Pulmonary artery endothelial cell (primary cell): Measurements from ENCODE around the gene MET. TPM values are rescaled to one million over a fixed set of nuclear protein-coding genes. Genes with fewer than 3 reads are reported as not detected.
A peak's percentile ranks its signal among the peaks of the same experiment; 100 is the strongest.
"Not testable (repeated sequence)": the region's sequence is repeated elsewhere in the genome, so short reads cannot be mapped to it uniquely, and the experiment has no call there.

ENCODE experiments used
- DNase-seq: peaks from one replicate; pipeline ENCODE4 v3.0.0-alpha.2; 2011; ENCODE audit warnings: low read depth, low spot score
- total RNA-seq: library from RNA; depleted of rRNA; stranded (reverse); fragments of >200 nt; gene quantifications from 2 replicates; pipeline ENCODE4 v1.2.3, GENCODE V29; 2014

The MET gene
- total RNA-seq, 1 donor from 2014 or later: 80.8 TPM

DNA sequence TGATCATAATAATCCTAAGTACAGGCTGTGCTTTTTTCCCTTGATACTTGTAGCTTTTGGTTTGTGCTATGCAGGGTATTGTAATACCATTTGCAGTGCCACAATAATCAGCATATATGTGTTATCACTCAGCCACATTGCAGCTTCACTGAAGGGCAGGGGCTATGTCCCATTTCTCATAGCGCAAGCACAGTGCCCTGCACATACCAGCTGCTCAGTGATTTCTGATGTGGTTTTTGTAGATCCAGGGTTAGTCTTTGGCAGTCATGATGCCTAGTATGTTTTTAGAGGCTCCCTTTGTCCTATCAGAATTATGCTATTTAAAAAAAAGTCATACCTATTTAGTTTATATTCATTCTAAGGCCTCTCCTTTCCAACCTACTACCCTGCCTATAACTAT lies 25.8 kb downstream of the MET start:
- DNase-seq: no peak

DNA sequence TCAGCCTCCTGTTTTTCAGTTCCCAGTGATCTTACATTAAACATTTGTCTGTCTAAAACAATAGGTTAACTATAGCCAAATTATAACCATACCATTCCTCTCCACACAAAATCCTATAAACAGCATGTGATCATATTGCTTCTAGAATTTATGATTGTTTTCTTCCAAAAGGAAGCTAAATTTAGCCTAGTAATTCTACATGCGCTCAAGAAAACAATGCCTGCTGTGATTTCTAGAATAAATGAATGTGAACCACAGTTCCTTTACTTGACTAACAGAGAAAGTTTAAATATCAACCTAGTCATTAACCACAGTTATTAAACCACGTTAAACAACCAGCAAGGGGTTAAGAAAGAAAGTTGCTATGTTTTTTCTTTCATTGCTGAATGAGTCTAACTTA lies 26.4 kb downstream of the MET start:
- DNase-seq: no peak

DNA sequence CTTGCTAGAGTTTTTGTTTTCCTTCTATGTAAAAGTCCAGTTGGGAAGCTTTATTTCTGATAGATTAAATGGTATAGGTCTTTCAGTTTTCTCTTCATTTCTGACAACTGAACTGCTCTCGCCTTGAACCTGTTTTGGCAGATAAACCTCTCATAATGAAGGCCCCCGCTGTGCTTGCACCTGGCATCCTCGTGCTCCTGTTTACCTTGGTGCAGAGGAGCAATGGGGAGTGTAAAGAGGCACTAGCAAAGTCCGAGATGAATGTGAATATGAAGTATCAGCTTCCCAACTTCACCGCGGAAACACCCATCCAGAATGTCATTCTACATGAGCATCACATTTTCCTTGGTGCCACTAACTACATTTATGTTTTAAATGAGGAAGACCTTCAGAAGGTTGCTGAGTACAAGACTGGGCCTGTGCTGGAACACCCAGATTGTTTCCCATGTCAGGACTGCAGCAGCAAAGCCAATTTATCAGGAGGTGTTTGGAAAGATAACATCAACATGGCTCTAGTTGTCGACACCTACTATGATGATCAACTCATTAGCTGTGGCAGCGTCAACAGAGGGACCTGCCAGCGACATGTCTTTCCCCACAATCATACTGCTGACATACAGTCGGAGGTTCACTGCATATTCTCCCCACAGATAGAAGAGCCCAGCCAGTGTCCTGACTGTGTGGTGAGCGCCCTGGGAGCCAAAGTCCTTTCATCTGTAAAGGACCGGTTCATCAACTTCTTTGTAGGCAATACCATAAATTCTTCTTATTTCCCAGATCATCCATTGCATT lies 27.1 kb downstream of the MET start:
- DNase-seq: no peak

DNA sequence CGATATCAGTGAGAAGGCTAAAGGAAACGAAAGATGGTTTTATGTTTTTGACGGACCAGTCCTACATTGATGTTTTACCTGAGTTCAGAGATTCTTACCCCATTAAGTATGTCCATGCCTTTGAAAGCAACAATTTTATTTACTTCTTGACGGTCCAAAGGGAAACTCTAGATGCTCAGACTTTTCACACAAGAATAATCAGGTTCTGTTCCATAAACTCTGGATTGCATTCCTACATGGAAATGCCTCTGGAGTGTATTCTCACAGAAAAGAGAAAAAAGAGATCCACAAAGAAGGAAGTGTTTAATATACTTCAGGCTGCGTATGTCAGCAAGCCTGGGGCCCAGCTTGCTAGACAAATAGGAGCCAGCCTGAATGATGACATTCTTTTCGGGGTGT lies 27.7 kb downstream of the MET start:
- no peak for DNase-seq

DNA sequence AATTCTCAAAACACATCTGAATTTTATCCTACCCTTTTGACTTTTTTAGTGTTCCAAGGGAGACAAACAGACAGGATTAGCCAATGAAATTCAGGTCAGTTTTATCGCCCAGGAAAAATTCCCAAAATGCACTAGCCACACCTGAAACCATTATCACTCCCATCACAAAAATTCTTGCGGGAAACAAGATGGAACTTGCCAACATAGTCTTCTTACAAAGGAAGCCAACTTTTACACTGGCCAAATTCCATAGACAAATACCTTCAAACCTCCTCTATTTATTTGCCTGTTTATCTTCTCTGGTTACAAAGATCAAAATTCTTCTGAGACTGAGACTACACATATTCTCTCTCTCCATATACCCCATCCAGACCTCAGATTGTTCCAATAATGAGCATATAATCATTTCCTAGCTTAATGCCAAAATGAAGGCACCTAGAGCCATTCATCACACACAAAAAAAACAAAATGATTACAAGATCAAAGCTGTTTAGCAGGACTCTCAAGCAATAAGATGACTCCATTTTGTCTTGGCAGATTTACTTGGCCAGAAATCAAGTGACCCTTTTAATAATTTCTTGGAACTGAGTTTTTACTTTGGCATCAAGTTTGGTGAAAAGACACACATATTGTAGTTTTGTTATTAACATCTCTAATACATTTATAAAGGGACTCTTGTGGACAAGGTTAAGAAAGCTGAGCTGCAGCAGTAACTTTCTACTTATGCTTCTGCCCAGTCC lies 30.2 kb downstream of the MET start:
- DNase-seq: no peak

DNA sequence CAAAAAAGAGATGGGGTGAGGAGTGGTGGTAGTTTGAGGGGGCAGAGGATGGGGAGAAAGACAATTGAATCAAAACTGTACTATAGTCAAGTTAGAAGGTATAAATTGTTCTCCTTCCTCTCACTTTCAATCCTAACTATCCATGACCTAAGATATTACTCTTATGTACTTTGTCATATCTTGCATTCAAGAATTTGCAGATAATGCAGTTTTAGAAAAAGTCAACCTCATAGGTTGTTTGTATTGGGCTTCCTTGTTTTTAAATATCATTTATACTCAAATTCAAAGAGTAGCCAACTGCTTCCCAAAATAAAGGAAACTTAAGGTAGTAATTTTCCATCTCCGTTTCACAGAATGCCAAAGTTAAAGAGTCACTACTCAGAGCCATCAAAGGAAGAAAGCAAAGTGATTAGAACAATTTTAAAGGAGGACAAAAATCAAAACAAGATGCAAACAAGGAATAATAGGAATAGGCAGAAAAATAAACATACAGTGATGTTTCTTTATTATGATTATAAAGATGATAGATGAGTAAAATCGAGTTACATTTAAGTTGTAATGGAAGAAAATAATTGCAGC lies 32.7 kb downstream of the MET start:
- DNase-seq: no peak

DNA sequence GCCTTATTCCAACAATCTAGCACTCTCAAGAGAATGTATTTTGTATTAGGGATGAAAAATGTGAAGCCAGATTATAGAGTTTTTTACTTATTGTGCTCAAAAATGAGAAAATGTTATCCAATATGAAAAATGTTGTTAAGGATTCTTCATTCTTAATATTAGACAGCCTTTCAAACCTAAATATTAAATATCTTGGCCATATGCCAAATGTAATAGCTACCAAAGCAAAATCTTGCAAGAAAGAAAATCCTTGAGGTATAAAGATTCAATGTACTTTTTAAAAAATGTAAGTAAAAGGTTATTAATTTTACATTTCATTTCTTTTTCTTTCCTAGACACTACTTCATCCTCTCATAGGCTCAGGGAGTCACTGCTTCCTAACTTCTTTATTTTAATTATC lies 33.4 kb downstream of the MET start:
- no peak for DNase-seq

DNA sequence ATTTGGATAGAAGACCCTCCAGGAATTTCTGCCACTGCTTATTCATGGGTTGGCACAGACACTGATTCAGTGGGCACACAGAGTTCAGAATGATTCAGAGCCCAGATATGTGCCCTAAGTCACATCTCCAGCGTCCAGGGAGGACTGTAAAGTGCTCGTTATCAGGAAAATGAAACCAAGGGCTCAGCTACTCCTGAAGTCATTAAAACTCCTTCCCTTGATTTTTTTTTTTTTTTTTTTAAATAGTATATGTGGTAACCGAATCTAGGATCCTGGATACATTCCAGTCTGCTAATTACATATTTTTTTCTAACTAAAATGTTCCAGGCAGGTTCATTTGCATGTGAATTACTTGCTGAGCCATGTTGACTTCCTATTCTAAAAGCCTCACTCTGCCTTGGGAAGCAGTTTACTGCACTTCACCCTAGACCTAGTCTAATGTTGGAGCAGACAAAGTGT lies 34.7 kb downstream of the MET start:
- peak; percentile 36 for DNase-seq

DNA sequence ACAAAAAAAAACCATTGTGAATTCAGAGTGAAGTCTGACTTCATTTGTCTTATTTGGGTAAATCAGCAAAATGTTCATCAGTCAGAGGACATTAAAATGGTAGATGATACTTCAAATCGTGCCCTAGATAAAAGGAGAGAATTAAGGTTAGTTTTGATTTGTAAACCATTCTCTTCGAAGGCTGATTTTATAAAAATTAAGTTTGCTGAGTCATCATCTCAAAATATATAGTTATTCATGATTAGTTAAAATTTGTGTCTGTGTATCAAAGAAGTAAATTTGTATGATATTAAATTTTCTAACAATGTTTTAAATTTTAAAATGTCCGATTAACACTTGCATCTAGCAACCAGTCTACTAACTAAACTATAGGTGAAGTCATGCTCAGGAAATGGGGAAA lies 35.3 kb downstream of the MET start:
- DNase-seq: no peak

DNA sequence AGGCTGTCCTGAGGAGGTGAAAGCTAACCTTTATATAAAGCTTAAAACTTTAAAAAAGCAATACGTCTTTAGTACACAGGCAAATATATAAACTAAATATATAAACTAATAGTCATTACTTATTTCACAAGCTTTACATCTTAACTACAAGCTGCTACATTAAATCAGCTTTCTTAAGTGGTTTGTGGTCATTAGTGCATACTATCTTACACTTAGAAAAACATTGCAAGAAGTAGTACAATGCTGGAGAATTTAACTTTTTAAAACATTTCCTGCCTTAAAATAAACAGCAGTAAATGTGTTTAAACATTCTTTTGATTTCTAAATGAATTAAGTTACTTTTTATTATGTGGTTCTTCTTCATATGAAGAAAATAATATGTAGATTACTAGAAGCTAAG lies 36.3 kb downstream of the MET start:
- DNase-seq: no peak

DNA sequence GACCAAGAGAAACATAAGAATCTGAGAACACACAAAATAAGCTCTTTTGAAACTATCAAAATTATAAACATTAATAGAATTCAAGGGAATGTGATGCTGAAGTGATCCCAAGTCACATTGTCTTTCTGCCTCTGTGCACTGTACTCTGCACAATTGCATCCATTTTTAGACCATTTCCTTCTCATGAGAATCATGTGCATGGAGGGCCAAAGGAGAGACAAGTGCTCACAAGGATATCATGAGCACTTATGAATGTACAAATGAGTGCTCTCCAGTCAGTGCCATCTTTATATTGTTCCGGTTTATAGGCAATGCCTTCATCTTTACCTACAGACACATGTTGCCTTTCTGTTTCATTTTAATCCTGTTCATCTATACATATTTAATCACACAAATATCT lies 36.9 kb downstream of the MET start:
- DNase-seq: no peak

DNA sequence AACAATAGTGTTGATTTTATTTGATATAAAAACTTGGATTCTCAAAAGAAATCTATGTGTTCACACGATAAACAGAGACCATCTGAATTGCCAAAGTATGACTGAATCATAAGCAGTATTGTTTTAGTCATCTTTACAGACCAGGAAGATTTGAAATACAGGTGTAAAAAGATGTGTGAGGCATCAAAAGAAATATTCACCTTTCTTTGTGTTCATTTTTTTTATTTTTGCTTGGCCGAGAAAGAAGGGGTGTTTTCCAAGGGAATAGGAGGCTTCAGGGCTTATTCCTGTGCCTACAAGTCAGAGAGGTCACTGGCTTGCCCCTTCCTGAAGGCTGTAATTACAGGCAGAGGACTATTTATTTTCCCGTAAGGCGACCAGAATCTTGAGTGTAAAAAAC lies 37.3 kb downstream of the MET start:
- DNase-seq: no peak

DNA sequence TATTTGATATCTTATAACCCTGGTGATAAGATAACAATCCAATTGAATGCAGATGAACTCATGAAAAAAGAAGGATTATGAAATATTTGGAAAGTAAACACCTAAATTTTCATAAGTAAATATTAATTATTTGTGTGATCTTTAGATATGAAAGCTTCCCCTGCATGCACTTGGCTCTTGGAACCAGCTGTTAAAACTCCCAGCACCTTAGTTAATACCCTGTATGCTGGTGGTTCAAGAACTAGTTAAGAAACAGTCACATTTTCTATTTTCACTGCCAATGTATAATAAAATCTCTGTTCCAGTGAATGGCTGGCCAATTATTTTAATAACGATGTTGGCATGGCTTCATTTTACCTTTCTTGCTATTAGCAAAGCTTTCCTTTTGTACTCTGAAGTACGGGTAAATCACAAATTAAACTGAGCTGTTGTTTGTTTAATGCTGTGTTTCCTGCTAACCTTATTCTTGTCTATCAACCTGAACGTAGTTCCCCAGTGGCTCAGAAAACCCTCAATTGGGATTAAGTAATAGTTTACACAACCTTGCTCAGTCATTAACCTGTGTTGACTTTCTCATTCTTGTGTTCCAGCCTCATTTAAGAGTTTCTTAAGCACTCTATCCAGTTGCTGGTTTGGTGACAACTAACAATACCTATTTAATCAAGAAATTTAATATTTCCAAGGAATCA lies 38.9 kb downstream of the MET start:
- no peak for DNase-seq

DNA sequence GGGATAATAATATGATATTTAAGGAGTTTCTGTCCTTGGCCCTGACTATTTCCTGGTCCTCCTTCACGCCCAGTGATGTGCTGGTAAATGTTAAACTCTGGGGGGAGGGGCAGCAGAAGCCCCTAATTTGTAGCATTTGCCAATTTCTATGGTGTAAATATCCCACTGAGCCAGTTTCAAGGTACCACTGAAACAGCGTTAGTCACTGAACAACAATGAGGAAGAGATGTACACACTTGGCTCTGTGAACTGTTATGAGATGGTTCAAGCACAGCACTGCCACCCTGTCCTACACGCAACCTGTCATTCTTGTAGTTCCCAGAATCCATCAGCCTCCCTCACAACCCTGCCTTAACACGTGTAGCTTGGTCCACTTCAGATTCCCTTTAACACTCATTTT lies 39.8 kb downstream of the MET start:
- DNase-seq: no peak

DNA sequence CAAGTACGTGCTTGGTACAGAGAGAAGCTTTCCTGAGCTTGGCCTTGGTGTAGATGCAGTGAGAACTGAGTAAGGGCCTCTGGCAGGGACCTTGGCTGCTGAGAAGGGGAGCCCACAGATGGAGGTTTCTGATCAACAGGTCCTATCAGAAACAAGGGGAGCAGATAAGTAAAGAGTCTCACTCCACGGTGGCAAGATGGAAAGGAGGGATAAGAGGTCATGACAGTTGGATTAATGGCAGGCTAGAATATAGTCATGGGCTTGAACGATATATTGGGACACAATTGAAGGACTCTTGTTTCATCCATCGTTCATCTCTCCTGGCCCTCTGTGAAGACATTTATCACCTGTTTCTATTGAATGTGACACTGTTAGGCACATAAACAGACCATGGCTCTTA lies 41.5 kb downstream of the MET start:
- no peak for DNase-seq

DNA sequence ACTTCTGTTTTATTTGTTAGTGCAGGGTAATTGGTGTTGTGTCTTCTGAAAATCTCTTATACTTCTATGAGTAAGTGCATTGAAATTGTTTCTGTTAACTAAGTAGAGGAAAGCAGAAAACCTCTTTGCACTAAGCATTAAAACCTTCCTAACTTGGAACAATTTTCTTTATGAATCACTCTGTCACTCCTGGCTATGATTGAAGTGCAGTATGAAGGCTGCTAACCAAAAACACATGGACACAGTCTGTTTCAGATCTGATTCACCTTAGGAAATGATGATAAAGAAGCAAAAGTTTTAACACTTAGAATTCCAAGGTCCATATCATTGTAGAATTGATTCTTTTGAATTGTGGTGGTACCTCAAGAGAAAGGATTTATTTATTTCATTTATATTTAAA lies 41.9 kb downstream of the MET start:
- no peak for DNase-seq

DNA sequence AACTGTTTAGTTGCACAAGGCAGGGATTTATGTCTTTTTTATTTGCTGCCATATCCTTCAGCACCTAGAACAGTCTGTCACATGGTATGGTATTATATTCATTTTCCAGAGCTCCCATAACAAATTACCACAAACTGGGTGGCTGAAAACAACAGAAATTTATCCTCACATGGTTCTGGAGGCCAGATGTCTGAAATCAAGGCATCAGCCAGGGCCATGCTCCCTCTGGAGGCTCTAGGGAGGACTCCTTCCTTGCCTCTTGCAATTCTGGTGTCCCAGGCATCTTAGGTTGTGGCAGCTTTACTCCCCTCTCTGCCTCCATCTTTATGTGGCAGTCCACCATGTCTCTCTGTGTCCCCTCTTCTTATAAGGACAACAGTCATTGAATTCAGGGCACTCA lies 43.1 kb downstream of the MET start:
- no peak for DNase-seq

DNA sequence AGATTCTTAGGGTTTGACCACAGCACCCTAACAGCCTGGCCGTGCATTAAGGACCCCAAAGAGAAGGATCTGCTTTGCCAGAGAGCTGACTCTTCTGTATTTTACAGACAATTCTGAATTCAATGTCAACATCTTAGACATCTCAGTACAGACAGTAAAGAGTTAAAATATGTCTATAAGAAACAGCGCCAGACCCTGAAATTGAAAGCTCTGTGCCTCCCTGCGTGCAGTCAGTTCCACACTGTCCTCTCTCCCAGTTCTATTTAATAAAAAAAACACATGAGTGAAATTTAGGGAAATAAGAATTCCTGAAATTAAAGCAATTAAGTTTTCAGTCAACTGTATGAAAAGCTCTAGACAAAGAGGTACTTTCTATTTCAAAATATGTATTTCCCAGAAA lies 45.1 kb downstream of the MET start:
- DNase-seq: no peak

DNA sequence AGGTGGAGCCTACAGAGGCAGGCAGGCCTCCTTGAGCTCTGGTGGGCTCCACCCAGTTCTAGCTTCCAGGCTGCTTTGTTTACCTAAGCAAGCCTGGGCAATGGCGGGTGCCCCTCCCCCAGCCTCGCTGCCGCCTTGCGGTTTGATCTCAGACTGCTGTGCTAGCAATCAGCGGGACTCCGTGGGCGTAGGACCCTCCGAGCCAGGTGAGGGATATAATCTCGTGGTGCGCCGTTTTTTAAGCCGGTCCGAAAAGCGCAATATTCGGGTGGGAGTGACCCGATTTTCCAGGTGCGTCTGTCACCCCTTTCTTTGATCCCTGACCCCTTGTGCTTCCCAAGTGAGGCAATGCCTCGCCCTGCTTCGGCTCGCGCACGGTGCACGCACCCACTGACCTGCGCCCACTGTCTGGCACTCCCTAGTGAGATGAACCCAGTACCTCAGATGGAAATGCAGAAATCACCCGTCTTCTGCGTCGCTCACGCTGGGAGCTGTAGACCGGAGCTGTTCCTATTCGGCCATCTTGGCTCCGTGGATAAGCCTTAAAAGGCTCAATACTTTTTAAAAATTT lies 52.0 kb downstream of the MET start:
- not testable (repeated sequence) for DNase-seq

DNA sequence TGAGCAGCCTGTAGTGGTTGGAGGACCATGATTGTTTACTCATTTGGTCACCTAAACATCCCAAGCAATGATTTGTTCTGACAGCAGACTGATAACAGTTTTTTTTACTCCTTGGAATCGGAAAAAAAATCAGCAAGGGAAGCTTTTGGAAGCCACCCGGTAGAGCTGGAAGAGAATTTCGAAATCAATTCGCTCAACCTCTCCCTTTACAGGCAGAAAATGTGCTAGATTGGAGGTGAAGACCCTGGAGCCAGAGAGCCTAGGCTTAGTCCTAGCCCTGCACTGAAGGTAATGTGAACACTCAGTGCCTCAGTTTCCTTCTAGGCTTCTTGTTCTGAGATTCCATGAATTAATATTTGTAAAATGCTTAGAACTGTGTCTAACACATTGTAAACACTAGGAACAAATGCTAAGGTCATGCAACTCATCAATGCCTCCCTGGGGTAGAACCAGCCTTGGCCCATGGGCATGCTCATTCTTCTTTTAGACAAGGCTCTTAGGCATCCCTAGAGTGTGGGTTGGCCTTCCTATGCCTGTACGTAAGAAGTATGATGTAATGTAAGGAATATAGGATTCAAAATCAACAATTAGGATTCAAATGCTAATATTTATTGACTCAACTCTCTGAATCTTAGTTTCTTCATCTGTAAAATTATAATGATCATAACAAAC lies 52.7 kb downstream of the MET start:
- DNase-seq: no peak

DNA sequence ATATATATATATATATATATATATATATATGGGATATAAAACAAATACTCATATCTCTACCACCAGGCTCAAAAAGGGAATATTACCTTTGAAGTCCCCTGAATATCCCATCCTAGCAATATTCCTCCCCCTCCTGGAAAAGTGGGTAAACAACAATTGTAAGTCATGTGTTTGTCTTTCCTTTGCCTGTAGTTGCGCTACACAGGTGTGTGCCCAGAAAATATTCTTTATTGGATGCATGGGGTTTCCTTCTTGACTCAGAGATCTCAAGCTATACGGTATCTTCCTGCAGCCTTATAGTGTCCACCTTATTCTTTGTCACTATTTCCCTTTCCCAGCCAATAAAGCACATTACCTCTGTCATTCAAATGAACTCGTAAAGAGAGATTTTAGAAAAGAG lies 54.2 kb downstream of the MET start:
- no peak for DNase-seq
